ENCODE measurements around the gene NF1.

Gene NF1

GRCh38 chr17:31144428-31144827 is 49.7 kb downstream of the NF1 start:
- Histone ChIP-seq H2AFZ (ENCODE audit: low read depth, low read length) (no peak overlapping the region), H4K20me1 (ENCODE audit: insufficient read depth, low read length) (no peaks in the 10 kb centered on the region), H3K9ac (ENCODE audit: low read length) (no peak overlapping the region), H3K4me2 (ENCODE audit: low read length) (no peak overlapping the region), H3K79me2 (ENCODE audit: low read length) (no peaks in the 10 kb centered on the region), H3K36me3 (replicated peaks; ENCODE audit: low read depth, low read length) (no peaks in the 10 kb centered on the region), H3K27ac (ENCODE audit: low read length) (no peak overlapping the region), H3K4me1 (ENCODE audit: low read length) (no peaks in the 10 kb centered on the region), H3K9me3 (ENCODE audit: insufficient read depth, low read length) (no peaks in the 10 kb centered on the region), H3K4me3 (ENCODE audit: low read length) (no peak overlapping the region), H3K27me3 (ENCODE audit: low read depth, low read length) (no peaks in the 10 kb centered on the region)
- TF ChIP-seq CTCF (IDR thresholded peaks at IDR 0.05; ENCODE audit: low read depth, low read length) (no peak), EZH2phosphoT487 (IDR thresholded peaks at IDR 0.05; ENCODE audit: low read depth) (no peak)

- no peaks in the 10 kb centered on the region for H3K79me2 ChIP-seq (ENCODE audit: low read length)
- H3K4me3 ChIP-seq (ENCODE audit: low read length): no peak overlapping the region
- no peak overlapping the region for H2AFZ ChIP-seq (ENCODE audit: low read depth, low read length)
Measured at GRCh38 chr17:31144836-31145235, 50.1 kb downstream of the NF1 start.

GRCh38 chr17:31147507-31148202 is 52.9 kb downstream of the NF1 start:
- TF ChIP-seq CTCF (IDR thresholded peaks at IDR 0.05; ENCODE audit: low read depth, low read length): no peak
- TF ChIP-seq EZH2phosphoT487 (IDR thresholded peaks at IDR 0.05; ENCODE audit: low read depth): no peak
- Histone ChIP-seq H2AFZ (ENCODE audit: low read depth, low read length) (no peak overlapping the region), H3K79me2 (ENCODE audit: low read length) (no peaks in the 10 kb centered on the region), H3K27me3 (ENCODE audit: low read depth, low read length) (no peaks in the 10 kb centered on the region), H3K9ac (ENCODE audit: low read length) (no peak overlapping the region), H3K4me2 (ENCODE audit: low read length) (no peak overlapping the region), H3K27ac (ENCODE audit: low read length) (no peak overlapping the region), H3K4me3 (ENCODE audit: low read length) (no peak overlapping the region), H3K4me1 (ENCODE audit: low read length) (no peaks in the 10 kb centered on the region), H4K20me1 (ENCODE audit: insufficient read depth, low read length) (no peaks in the 10 kb centered on the region), H3K9me3 (ENCODE audit: insufficient read depth, low read length) (no peaks in the 10 kb centered on the region; the same call in 1 of the 2 replicates), H3K36me3 (replicated peaks; ENCODE audit: low read depth, low read length) (no peaks in the 10 kb centered on the region)

More at GRCh38 chr17:31144836-31145235, 50.1 kb downstream of the NF1 start:
- no peaks in the 10 kb centered on the region for H3K36me3 ChIP-seq (replicated peaks; ENCODE audit: low read depth, low read length)
- no peaks in the 10 kb centered on the region for H3K9me3 ChIP-seq (ENCODE audit: insufficient read depth, low read length)
- H3K27me3 ChIP-seq (ENCODE audit: low read depth, low read length): no peaks in the 10 kb centered on the region
- no peak overlapping the region for H3K27ac ChIP-seq (ENCODE audit: low read length)
- no peak overlapping the region for H3K9ac ChIP-seq (ENCODE audit: low read length)
- no peaks in the 10 kb centered on the region for H4K20me1 ChIP-seq (ENCODE audit: insufficient read depth, low read length)
- H3K4me2 ChIP-seq (ENCODE audit: low read length): no peak overlapping the region
- H3K4me1 ChIP-seq (ENCODE audit: low read length): no peaks in the 10 kb centered on the region
- no peak for TF ChIP-seq CTCF (IDR thresholded peaks at IDR 0.05; ENCODE audit: low read depth, low read length)
- no peak for TF ChIP-seq EZH2phosphoT487 (IDR thresholded peaks at IDR 0.05; ENCODE audit: low read depth)

GRCh38 chr17:31148205-31148604 is 53.4 kb downstream of the NF1 start:
- H3K4me3 ChIP-seq (ENCODE audit: low read length): no peak overlapping the region
- no peaks in the 10 kb centered on the region; the same call in 1 of the 2 replicates for H3K9me3 ChIP-seq (ENCODE audit: insufficient read depth, low read length)
- no peaks in the 10 kb centered on the region for H3K4me1 ChIP-seq (ENCODE audit: low read length)
- no peaks in the 10 kb centered on the region for H3K27me3 ChIP-seq (ENCODE audit: low read depth, low read length)
- no peak overlapping the region for H3K9ac ChIP-seq (ENCODE audit: low read length)
- H3K27ac ChIP-seq (ENCODE audit: low read length): no peak overlapping the region
- peaks cover under 1% of the 10 kb centered on the region for H3K36me3 ChIP-seq (replicated peaks; ENCODE audit: low read depth, low read length)
- TF ChIP-seq EZH2phosphoT487 (IDR thresholded peaks at IDR 0.05; ENCODE audit: low read depth) (no peak), CTCF (IDR thresholded peaks at IDR 0.05; ENCODE audit: low read depth, low read length) (no peak)
- H3K4me2 ChIP-seq (ENCODE audit: low read length): no peak overlapping the region
- no peak overlapping the region for H2AFZ ChIP-seq (ENCODE audit: low read depth, low read length)
- H3K79me2 ChIP-seq (ENCODE audit: low read length): no peaks in the 10 kb centered on the region
- H4K20me1 ChIP-seq (ENCODE audit: insufficient read depth, low read length): no peaks in the 10 kb centered on the region

Data from OCI-LY3 (cell line).